Memory B cell (primary cell): ENCODE results near the gene XPO6.

Experiments used
- ATAC-seq: fragments of 150-1000 bp; cut with Tn5 transposase; 2 replicates; pipeline ENCODE4 v1.10.0; 2021; ENCODE audit warnings: low read depth, mild to moderate bottlenecking, moderate library complexity
- DNase-seq, 2 donors: peaks; one replicate each; pipeline ENCODE4 v3.0.0; 2022; ENCODE audit warnings: low spot score in 2 of 2
- H3K27ac Mint-ChIP-seq: one replicate; pipeline ENCODE4 v1.8.0; 2022; ENCODE audit warnings: mild to moderate bottlenecking, moderate library complexity, mixed read lengths
- H3K27me3 Mint-ChIP-seq: one replicate; pipeline ENCODE4 v1.8.0; 2022; ENCODE audit warnings: mixed read lengths
- H3K36me3 Mint-ChIP-seq: one replicate; pipeline ENCODE4 v1.8.0; 2022; ENCODE audit warnings: mild to moderate bottlenecking, mixed read lengths
- H3K4me1 Mint-ChIP-seq: one replicate; pipeline ENCODE4 v1.8.0; 2022; ENCODE audit warnings: mixed read lengths
- H3K4me3 Mint-ChIP-seq: one replicate; pipeline ENCODE4 v1.8.0; 2022; ENCODE audit warnings: mild to moderate bottlenecking, moderate library complexity, mixed read lengths
- H3K9me3 Mint-ChIP-seq: one replicate; pipeline ENCODE4 v1.8.0; 2022; ENCODE audit warnings: mixed read lengths

Gene XPO6

DNA sequence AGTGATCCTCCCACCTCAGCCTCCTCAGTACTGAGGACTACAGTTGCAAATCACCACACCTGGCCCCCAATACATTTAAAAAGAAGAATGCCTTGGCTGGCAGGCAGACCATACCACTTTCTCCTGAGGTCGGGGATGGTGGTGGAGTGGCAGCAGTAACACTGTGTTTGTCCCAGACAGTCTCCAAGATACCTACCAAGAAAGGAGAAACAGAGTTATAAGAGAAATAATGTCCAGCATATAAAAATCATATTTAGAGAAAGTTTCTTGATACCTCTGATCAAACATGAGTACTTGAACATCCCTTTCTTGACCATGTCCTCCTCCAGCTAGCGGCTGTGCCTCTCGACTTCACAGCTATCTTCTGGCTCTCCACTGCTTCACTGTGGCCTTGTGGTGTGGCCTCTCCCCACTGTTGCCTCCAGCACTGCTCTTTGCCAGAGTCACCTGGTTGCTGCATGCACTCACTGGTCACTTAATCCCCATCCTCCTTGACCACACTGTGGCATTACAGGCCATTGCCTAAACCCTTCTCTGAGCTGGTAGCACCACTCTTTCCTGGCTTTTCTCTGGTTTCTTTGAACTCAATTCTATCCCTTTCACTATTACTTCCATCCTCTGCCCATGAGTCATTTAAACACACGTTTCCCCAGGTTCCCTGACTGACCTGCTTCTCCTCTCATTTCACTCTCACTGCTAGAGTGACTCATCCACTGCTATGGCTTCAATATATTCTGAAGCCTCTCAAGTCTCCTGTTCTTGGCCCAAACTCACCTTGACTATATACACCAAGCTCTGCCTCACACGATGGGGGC lies 45.2 kb downstream of the XPO6 start:
- H3K4me1 Mint-ChIP-seq = peaks cover 35% of the 10 kb centered on the region
- ATAC-seq = no peak
- H3K27ac Mint-ChIP-seq = peak overlapping the region; percentile 90
- no peak for DNase-seq
- H3K4me3 Mint-ChIP-seq = peak overlapping the region; percentile 58
- H3K9me3 Mint-ChIP-seq = no peaks in the 10 kb centered on the region
- H3K27me3 Mint-ChIP-seq = no peaks in the 10 kb centered on the region
- peaks cover 29% of the 10 kb centered on the region for H3K36me3 Mint-ChIP-seq

GRCh38 chr16:28165598-28165997 lies 46.2 kb downstream of the XPO6 start:
- no peaks in the 10 kb centered on the region for H3K9me3 Mint-ChIP-seq
- peak; percentile 59 for ATAC-seq
- H3K4me1 Mint-ChIP-seq = peaks cover 35% of the 10 kb centered on the region
- H3K27me3 Mint-ChIP-seq = no peaks in the 10 kb centered on the region
- H3K36me3 Mint-ChIP-seq = peaks cover 29% of the 10 kb centered on the region
- DNase-seq = no peak
- peak overlapping the region; percentile 27 for H3K4me3 Mint-ChIP-seq
- peak overlapping the region; percentile 90 for H3K27ac Mint-ChIP-seq

- H3K4me1 Mint-ChIP-seq = peaks cover 37% of the 10 kb centered on the region
- DNase-seq (no peak), ATAC-seq (no peak)
These were observed 47.6 kb downstream of the XPO6 start for GRCh38 chr16:28164140-28164539.

GRCh38 chr16:28163699-28164098 lies 48.1 kb downstream of the XPO6 start:
- Mint-ChIP-seq H3K9me3 (no peaks in the 10 kb centered on the region), H3K4me3 (no peak overlapping the region), H3K27ac (peak overlapping the region; percentile 67), H3K4me1 (peaks cover 37% of the 10 kb centered on the region), H3K27me3 (no peaks in the 10 kb centered on the region), H3K36me3 (peaks cover 29% of the 10 kb centered on the region)
- no peak for DNase-seq
- ATAC-seq = no peak

More at GRCh38 chr16:28164140-28164539, 47.6 kb downstream of the XPO6 start:
- Mint-ChIP-seq H3K27ac (peak overlapping the region; percentile 31), H3K27me3 (no peaks in the 10 kb centered on the region), H3K36me3 (peaks cover 31% of the 10 kb centered on the region), H3K4me3 (no peak overlapping the region), H3K9me3 (no peaks in the 10 kb centered on the region)

GRCh38 chr16:28162326-28162877 lies 49.4 kb downstream of the XPO6 start:
- Mint-ChIP-seq H3K4me1 (peaks cover 43% of the 10 kb centered on the region), H3K36me3 (peaks cover 33% of the 10 kb centered on the region), H3K4me3 (no peak overlapping the region), H3K27me3 (no peaks in the 10 kb centered on the region), H3K9me3 (no peaks in the 10 kb centered on the region), H3K27ac (peak overlapping the region; percentile 67)
- no peak for DNase-seq
- no peak for ATAC-seq

DNA sequence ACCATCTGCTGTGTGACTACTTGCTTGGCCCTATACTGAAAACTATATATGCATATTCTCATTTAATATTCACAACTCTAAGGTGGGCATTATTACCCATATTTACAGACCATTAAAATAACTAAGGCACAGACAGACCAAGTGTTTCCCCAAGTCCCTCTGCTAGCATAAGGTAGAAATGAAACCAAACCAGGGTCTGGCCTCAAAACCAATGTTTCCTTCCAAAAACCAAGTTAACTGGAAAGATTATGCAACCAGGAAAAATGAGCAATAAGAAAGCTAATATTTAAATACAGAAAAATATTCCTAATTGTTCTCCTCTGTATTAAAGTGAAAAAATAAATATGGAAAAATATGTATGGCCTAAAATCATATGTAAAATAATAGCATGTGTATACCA lies 50.1 kb downstream of the XPO6 start:
- H3K4me3 Mint-ChIP-seq = no peak overlapping the region
- no peak for DNase-seq
- no peak overlapping the region for H3K27ac Mint-ChIP-seq
- H3K4me1 Mint-ChIP-seq = peaks cover 36% of the 10 kb centered on the region
- H3K9me3 Mint-ChIP-seq = no peaks in the 10 kb centered on the region
- no peak for ATAC-seq
- H3K36me3 Mint-ChIP-seq = peaks cover 28% of the 10 kb centered on the region
- H3K27me3 Mint-ChIP-seq = no peaks in the 10 kb centered on the region

DNA sequence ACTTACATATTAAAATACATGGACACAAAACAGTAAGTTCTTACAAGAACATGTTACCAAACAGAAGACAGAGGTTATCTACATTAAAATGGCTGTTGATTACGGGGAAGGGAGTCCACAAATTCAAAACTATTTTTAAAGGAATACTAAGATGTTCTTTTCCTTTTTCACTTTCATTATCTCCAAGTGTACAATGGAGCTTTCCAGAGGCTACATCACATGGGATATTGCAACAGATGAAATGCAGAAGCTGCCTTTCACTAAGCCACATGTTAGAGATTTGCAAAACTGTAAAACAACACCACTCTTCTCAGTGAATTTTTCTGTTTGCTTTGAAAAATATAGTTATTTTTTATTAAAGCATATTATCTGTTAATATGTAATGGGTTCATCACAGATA lies 53.6 kb downstream of the XPO6 start:
- peaks cover 28% of the 10 kb centered on the region for H3K36me3 Mint-ChIP-seq
- no peak overlapping the region for H3K4me3 Mint-ChIP-seq
- ATAC-seq (no peak), DNase-seq (no peak)
- no peak overlapping the region for H3K27ac Mint-ChIP-seq
- H3K27me3 Mint-ChIP-seq = no peaks in the 10 kb centered on the region
- H3K4me1 Mint-ChIP-seq = peaks cover 21% of the 10 kb centered on the region
- H3K9me3 Mint-ChIP-seq = no peaks in the 10 kb centered on the region

- peaks cover 17% of the 10 kb centered on the region for H3K4me1 Mint-ChIP-seq
- no peaks in the 10 kb centered on the region for H3K27me3 Mint-ChIP-seq
- peaks cover 32% of the 10 kb centered on the region for H3K36me3 Mint-ChIP-seq
- DNase-seq (no peak), ATAC-seq (no peak)
- no peak overlapping the region for H3K4me3 Mint-ChIP-seq
- H3K27ac Mint-ChIP-seq = no peak overlapping the region
- no peaks in the 10 kb centered on the region for H3K9me3 Mint-ChIP-seq
These were observed 55.6 kb downstream of the XPO6 start for GRCh38 chr16:28156056-28156680.

GRCh38 chr16:28155293-28155692 lies 56.5 kb downstream of the XPO6 start:
- no peak for ATAC-seq

GRCh38 chr16:28151180-28151579 lies 60.6 kb downstream of the XPO6 start:
- Mint-ChIP-seq H3K4me3 (no peak overlapping the region), H3K9me3 (no peaks in the 10 kb centered on the region), H3K27ac (peak overlapping the region; percentile 38), H3K27me3 (no peaks in the 10 kb centered on the region), H3K4me1 (peaks cover 14% of the 10 kb centered on the region), H3K36me3 (peaks cover 43% of the 10 kb centered on the region)
- ATAC-seq (no peak), DNase-seq (no peak)

More at GRCh38 chr16:28155293-28155692, 56.5 kb downstream of the XPO6 start:
- H3K4me3 Mint-ChIP-seq = no peak overlapping the region
- DNase-seq = no peak
- no peaks in the 10 kb centered on the region for H3K9me3 Mint-ChIP-seq
- peaks cover 17% of the 10 kb centered on the region for H3K4me1 Mint-ChIP-seq
- peaks cover 40% of the 10 kb centered on the region for H3K36me3 Mint-ChIP-seq
- no peaks in the 10 kb centered on the region for H3K27me3 Mint-ChIP-seq
- H3K27ac Mint-ChIP-seq = no peak overlapping the region

- H3K9me3 Mint-ChIP-seq = no peaks in the 10 kb centered on the region
- peaks cover 47% of the 10 kb centered on the region for H3K36me3 Mint-ChIP-seq
- H3K4me1 Mint-ChIP-seq = peaks cover 14% of the 10 kb centered on the region
- DNase-seq (no peak), ATAC-seq (no peak)
- H3K27me3 Mint-ChIP-seq = no peaks in the 10 kb centered on the region
- H3K27ac Mint-ChIP-seq = peak overlapping the region; percentile 9
- no peak overlapping the region for H3K4me3 Mint-ChIP-seq
These were observed 62.5 kb downstream of the XPO6 start for GRCh38 chr16:28149011-28149888.

DNA sequence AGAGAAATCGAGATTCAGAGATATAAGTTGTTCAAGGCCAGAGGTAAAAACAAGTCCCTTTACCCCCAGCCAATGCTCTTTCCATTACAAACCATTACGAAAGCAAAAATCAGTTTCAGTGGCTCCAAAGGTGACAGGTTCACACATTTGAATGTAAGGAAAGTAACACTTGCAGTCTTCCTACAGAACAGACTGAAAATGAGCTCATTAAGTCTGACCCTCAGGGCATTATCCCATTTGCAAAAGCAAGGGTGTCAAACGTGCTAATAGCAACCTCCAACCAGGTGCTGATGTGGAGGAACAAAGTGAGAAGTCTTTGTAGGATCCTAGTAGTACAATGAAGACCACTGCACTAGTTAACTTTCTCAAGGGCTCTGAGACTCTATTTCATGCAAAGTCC lies 65.2 kb downstream of the XPO6 start:
- H3K36me3 Mint-ChIP-seq = peaks cover 41% of the 10 kb centered on the region
- ATAC-seq (no peak), DNase-seq (no peak)
- H3K4me1 Mint-ChIP-seq = peaks cover 26% of the 10 kb centered on the region
- H3K27ac Mint-ChIP-seq = peak overlapping the region; percentile 62
- H3K4me3 Mint-ChIP-seq = no peak overlapping the region
- no peaks in the 10 kb centered on the region for H3K27me3 Mint-ChIP-seq
- no peaks in the 10 kb centered on the region for H3K9me3 Mint-ChIP-seq

- ATAC-seq (no peak), DNase-seq (no peak)
- Mint-ChIP-seq H3K4me3 (no peak overlapping the region), H3K27me3 (no peaks in the 10 kb centered on the region), H3K4me1 (peaks cover 30% of the 10 kb centered on the region), H3K36me3 (peaks cover 35% of the 10 kb centered on the region), H3K9me3 (no peaks in the 10 kb centered on the region), H3K27ac (peak overlapping the region; percentile 62)
These were observed 66.0 kb downstream of the XPO6 start for GRCh38 chr16:28145796-28146195.
